ENCODE measurements around the gene FBP1.

DNA sequence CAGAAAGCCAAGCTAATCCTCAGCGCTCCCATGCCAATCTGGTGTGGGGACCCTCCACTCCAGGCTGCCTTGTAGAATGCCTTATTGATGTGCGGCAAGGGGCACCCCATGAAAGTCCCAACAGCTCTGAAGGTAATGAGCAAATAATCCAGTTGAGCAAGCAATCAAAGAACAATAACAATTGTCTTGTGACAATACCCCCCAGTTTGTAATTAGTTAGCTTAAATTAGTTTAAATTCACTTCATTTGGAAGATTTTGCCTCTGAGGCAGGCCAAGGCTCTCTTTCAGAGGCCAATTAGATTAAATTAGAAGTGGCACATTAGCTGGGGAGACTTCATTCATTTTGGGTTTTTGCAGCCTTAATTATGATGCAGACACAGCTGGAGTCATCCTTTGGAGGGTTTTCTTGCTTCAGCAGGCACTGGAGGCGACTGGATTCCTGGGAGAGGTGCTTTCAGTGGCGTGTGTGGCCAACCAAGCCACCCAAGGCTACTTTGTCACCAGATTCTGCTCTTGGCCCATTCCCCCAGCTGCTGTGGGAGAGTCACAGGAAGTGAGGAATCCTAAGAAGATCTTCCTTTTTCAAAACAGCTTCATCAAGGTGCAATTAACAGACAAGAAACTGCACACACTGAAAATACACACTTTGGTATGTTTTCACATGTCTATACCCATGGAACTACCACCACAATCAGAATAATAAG, 17.9 kb upstream of the FBP1 start:
- TF ChIP-seq, protein P1, sequence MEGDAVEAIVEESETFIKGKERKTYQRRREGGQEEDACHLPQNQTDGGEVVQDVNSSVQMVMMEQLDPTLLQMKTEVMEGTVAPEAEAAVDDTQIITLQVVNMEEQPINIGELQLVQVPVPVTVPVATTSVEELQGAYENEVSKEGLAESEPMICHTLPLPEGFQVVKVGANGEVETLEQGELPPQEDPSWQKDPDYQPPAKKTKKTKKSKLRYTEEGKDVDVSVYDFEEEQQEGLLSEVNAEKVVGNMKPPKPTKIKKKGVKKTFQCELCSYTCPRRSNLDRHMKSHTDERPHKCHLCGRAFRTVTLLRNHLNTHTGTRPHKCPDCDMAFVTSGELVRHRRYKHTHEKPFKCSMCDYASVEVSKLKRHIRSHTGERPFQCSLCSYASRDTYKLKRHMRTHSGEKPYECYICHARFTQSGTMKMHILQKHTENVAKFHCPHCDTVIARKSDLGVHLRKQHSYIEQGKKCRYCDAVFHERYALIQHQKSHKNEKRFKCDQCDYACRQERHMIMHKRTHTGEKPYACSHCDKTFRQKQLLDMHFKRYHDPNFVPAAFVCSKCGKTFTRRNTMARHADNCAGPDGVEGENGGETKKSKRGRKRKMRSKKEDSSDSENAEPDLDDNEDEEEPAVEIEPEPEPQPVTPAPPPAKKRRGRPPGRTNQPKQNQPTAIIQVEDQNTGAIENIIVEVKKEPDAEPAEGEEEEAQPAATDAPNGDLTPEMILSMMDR (IDR thresholded peaks at IDR 0.05): no peak
- TF ChIP-seq ZFX (IDR thresholded peaks at IDR 0.05; ENCODE audit: borderline replicate concordance): no peak

All from 22Rv1 (cell line).